22Rv1 (cell line): ENCODE data around the gene MAGI3.
"Not testable (repeated sequence)": the region's sequence is repeated elsewhere in the genome, so short reads cannot be mapped to it uniquely, and the experiment has no call there.

Experiments
- CTCF ChIP-seq: fragments of 450-650 bp; IDR thresholded peaks from 2 replicates; pipeline ENCODE4 v1.5.1; 2017; ENCODE audit warnings: mild to moderate bottlenecking
- ZFX ChIP-seq: fragments of 450-650 bp; IDR thresholded peaks from 2 replicates; pipeline ENCODE4 v1.6.1; 2017; ENCODE audit warnings: antibody characterized with exemption, borderline replicate concordance

DNA sequence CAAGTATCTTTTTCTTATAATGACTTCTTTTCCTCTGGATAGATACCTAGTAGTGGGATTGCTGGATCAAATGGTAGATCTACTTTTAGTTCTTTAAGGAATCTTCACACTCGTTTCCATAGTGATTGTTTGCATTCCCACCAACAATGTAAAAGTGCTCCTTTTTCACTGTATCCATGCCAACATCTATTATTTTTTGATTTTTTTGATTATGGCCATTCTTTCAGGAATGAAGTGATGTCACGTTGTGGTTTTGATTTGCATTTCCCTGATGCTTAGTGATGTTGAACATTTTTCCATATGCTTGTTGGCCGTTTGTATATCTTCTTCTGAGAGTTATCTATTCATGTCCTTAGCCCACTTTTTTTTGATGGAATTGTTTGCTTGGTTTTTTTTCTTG is 94.8 kb downstream of the MAGI3 start:
- TF ChIP-seq CTCF, ZFX: not testable (repeated sequence)
